KMS-11 (cell line): ENCODE data around the gene UBN2.
"Not testable (repeated sequence)": the region's sequence is repeated elsewhere in the genome, so short reads cannot be mapped to it uniquely, and the experiment has no call there.

ENCODE experiments used
- H2AFZ ChIP-seq: fragments of 200-600 bp; sonication (generic); 2 replicates; pipeline ENCODE4 v1.6.1; 2016; ENCODE audit warnings: antibody characterized with exemption, mixed run types, low read depth
- H3K27ac ChIP-seq: fragments of 200-600 bp; sonication (generic); 2 replicates; pipeline ENCODE4 v1.6.1; 2016; ENCODE audit warnings: mild to moderate bottlenecking, mixed run types
- H3K27me3 ChIP-seq: fragments of 200-600 bp; sonication (generic); 2 replicates; pipeline ENCODE4 v1.6.1; 2017; ENCODE audit warnings: mild to moderate bottlenecking, low read depth, mixed run types, moderate library complexity; ENCODE audit not compliant: insufficient read depth
- H3K36me3 ChIP-seq: fragments of 200-600 bp; sonication (generic); 2 replicates; pipeline ENCODE4 v1.6.1; 2017; ENCODE audit warnings: mild to moderate bottlenecking, mixed run types; ENCODE audit not compliant: insufficient read depth
- H3K4me1 ChIP-seq: fragments of 200-600 bp; sonication (generic); 2 replicates; pipeline ENCODE4 v1.6.1; 2016; ENCODE audit warnings: mild to moderate bottlenecking, low read depth, mixed run types; ENCODE audit not compliant: poor library complexity, severe bottlenecking
- H3K4me2 ChIP-seq: fragments of 200-600 bp; sonication (generic); 2 replicates; pipeline ENCODE4 v1.7.0; 2016; ENCODE audit warnings: mild to moderate bottlenecking, mixed run types
- H3K4me3 ChIP-seq: fragments of 200-600 bp; sonication (generic); IDR thresholded peaks from 2 replicates; pipeline ENCODE4 v1.6.1; 2017; ENCODE audit warnings: low read depth, low read length, mixed read lengths; ENCODE audit not compliant: insufficient read depth
- H3K79me2 ChIP-seq: fragments of 200-600 bp; sonication (generic); 2 replicates; pipeline ENCODE4 v1.6.1; 2016; ENCODE audit warnings: low read depth, mixed run types; ENCODE audit not compliant: insufficient read depth
- H3K9ac ChIP-seq: fragments of 200-600 bp; sonication (generic); 2 replicates; pipeline ENCODE4 v1.6.1; 2016; ENCODE audit warnings: mild to moderate bottlenecking, mixed run types
- H4K20me1 ChIP-seq: fragments of 200-600 bp; sonication (generic); 2 replicates; pipeline ENCODE4 v1.6.1; 2016; ENCODE audit warnings: mild to moderate bottlenecking, mixed run types; ENCODE audit not compliant: insufficient read depth
- TF ChIP-seq, protein P1 (sequence below): fragments of 200-600 bp; sonication (generic); conservative IDR thresholded peaks from 2 replicates; pipeline ENCODE4 v1.6.1; 2017; ENCODE audit warnings: low read depth, mild to moderate bottlenecking, antibody characterized with exemption, low read length, moderate library complexity, mixed read lengths

Gene UBN2

DNA sequence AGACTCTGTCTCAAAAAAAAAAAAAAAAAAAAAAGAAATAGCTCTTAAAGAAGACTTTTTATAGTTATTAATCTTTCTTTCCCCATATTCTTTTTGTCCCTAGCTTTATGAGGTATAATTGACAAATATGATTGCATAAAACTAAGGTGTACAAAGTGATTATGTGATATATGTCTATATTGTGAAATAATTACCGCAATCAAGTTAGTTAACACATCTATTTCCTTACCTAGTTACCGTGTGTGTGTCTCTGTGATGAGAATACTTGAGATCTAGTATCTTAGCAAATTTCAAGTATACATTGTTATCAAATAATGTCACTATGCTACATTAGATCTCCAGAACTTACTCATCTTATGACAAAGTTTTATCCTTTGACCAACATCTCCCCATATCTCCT, 30.7 kb upstream of the UBN2 start:
- H3K4me1 ChIP-seq = no peaks in the 10 kb centered on the region
- H4K20me1 ChIP-seq = no peaks in the 10 kb centered on the region
- no peaks in the 10 kb centered on the region for H3K36me3 ChIP-seq
- H3K27ac ChIP-seq = no peak overlapping the region
- H3K4me2 ChIP-seq = no peak overlapping the region
- H3K4me3 ChIP-seq = no peak overlapping the region
- TF ChIP-seq, protein P1, sequence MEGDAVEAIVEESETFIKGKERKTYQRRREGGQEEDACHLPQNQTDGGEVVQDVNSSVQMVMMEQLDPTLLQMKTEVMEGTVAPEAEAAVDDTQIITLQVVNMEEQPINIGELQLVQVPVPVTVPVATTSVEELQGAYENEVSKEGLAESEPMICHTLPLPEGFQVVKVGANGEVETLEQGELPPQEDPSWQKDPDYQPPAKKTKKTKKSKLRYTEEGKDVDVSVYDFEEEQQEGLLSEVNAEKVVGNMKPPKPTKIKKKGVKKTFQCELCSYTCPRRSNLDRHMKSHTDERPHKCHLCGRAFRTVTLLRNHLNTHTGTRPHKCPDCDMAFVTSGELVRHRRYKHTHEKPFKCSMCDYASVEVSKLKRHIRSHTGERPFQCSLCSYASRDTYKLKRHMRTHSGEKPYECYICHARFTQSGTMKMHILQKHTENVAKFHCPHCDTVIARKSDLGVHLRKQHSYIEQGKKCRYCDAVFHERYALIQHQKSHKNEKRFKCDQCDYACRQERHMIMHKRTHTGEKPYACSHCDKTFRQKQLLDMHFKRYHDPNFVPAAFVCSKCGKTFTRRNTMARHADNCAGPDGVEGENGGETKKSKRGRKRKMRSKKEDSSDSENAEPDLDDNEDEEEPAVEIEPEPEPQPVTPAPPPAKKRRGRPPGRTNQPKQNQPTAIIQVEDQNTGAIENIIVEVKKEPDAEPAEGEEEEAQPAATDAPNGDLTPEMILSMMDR = no peak
- H3K27me3 ChIP-seq = no peaks in the 10 kb centered on the region
- H3K9ac ChIP-seq = no peak overlapping the region
- H3K79me2 ChIP-seq = no peaks in the 10 kb centered on the region
- H2AFZ ChIP-seq = no peak overlapping the region

DNA sequence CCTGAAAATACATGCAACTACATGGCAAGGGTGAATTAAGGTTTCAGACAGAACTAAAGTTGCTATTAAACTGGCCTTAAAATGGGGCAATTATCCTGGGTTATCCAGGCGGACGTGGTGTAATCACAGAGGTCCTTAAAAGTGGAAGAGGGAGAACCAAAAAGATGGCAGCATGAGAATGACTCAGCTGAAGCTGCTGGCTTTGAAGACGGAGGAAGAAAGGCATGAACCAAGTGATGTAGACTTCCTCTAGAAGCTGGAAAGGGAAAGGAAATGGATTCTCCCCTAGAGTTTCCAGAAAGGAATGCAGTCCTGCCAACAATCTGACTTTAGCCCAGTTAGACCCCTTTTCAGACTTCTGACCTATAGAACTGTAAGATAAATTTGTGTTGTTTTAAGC, 27.0 kb upstream of the UBN2 start:
- H4K20me1 ChIP-seq = no peaks in the 10 kb centered on the region
- H3K4me1 ChIP-seq = no peaks in the 10 kb centered on the region
- no peaks in the 10 kb centered on the region for H3K27me3 ChIP-seq
- no peak overlapping the region for H3K4me2 ChIP-seq
- H3K9ac ChIP-seq = no peak overlapping the region
- TF ChIP-seq, protein P1 = no peak
- no peak overlapping the region for H3K4me3 ChIP-seq
- no peak overlapping the region for H2AFZ ChIP-seq
- H3K27ac ChIP-seq = no peak overlapping the region
- no peaks in the 10 kb centered on the region for H3K79me2 ChIP-seq
- H3K36me3 ChIP-seq = no peaks in the 10 kb centered on the region

GRCh38 chr7:139205843-139206242, 25.2 kb upstream of the UBN2 start:
- H3K79me2 ChIP-seq = no peaks in the 10 kb centered on the region
- H4K20me1 ChIP-seq = no peaks in the 10 kb centered on the region
- no peak overlapping the region for H3K4me3 ChIP-seq
- H3K4me2 ChIP-seq = no peak overlapping the region
- H2AFZ ChIP-seq = no peak overlapping the region
- H3K27ac ChIP-seq = no peak overlapping the region
- H3K27me3 ChIP-seq = no peaks in the 10 kb centered on the region
- TF ChIP-seq, protein P1 = no peak
- H3K9ac ChIP-seq = no peak overlapping the region
- H3K4me1 ChIP-seq = no peaks in the 10 kb centered on the region
- H3K36me3 ChIP-seq = no peaks in the 10 kb centered on the region

DNA sequence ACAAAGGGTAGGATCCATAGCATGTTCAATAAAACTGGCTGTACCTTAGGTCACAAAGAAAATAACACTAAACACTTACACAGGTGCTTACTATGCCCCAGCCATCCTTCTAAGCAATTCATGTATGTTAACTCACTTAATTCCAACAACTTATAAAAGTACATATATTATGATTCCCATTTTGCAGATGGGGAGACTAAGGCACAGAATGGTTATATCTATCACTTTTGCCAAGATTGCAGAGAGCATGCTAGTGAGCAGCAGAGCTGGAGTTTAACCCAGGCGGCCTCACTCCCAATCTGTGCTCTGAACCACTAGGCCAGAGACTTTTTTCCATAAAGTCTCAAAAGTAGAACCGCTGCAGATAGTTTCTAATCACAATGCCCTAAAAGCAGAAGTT, 18.9 kb upstream of the UBN2 start:
- Histone ChIP-seq H2AFZ (no peak overlapping the region), H3K4me3 (no peak overlapping the region), H4K20me1 (no peaks in the 10 kb centered on the region), H3K27me3 (no peaks in the 10 kb centered on the region), H3K79me2 (no peaks in the 10 kb centered on the region), H3K36me3 (no peaks in the 10 kb centered on the region), H3K27ac (no peak overlapping the region), H3K4me1 (no peaks in the 10 kb centered on the region), H3K9ac (no peak overlapping the region), H3K4me2 (no peak overlapping the region)
- TF ChIP-seq, protein P1 = no peak

GRCh38 chr7:139213489-139213888, 17.5 kb upstream of the UBN2 start:
- H3K27ac ChIP-seq, H3K9ac ChIP-seq, H3K27me3 ChIP-seq, H3K4me3 ChIP-seq, H3K36me3 ChIP-seq, H3K4me2 ChIP-seq, H4K20me1 ChIP-seq, H3K79me2 ChIP-seq, H2AFZ ChIP-seq, H3K4me1 ChIP-seq: not testable (repeated sequence)
